NCI-H146 treated with DMSO at 0.1 percent for 48 hours (cell line): ENCODE measurements around the gene ARHGAP9.
A peak's percentile ranks its signal among the peaks of the same experiment; 100 is the strongest.

ENCODE experiments used
- DNase-seq: peaks from one replicate; lab custom pipeline; 2025; ENCODE audit not compliant: unreplicated experiment; lab: John Stamatoyannopoulos, UW

ARHGAP9 gene

GRCh38 chr12:57479376-57480115 lies at the start of gene ARHGAP9:
Gene ARHGAP9 (minus strand): TSS chr12:57479866. CDS start chr12:57479406, 460 bp downstream.
- no peak for DNase-seq

DNA sequence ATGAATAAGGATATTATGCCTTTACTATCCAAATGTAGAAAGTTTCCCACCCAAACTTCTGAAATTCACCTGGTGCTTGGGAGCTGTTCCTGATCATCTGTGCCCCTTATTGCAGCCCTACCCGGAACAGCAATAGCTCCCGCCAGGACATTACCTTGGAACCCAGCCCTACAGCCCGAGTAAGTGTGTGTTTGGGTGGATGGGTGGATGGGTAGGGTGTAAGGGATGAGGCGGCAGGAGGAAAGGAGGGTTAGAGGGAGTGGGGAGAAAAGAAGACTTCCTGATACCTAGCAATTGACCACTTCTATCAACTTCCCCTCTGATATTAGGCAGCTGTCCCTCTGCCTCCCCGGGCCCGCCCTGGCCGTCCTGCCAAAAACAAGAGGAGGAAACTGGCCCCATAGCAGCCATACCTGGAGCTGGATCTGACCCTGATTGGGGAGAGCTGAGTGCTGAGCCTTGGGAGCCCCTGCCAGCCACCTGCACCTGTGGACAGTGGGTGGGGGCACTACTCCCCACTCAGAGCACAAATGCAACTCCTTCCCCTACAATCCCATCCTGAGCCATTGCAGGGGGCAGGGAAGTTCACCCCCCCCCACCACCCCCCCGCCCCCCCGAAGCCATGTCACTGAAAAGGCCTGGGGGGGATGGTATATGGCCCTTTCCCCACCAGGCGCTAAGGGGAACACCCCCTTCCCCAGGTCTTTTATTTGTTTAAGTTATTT lies 49.3 kb upstream of the ARHGAP9 start:
- no peak for DNase-seq

DNA sequence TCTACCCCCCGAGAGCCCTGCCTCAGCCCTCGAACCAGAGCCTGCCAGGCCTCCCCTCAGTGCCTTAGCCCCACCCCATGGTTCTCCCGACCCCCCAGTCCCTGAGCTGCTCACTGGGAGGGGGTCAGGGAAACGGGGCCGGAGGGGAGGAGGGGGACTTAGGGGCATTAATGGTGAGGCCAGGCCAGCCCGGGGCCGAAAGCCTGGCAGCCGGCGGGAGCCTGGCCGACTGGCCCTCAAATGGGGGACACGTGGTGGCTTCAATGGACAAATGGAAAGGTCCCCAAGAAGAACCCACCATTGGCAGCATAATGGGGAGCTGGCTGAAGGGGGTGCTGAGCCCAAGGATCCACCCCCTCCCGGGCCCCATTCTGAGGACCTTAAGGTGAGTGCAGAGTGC lies 48.5 kb upstream of the ARHGAP9 start:
- DNase-seq = no peak

DNA sequence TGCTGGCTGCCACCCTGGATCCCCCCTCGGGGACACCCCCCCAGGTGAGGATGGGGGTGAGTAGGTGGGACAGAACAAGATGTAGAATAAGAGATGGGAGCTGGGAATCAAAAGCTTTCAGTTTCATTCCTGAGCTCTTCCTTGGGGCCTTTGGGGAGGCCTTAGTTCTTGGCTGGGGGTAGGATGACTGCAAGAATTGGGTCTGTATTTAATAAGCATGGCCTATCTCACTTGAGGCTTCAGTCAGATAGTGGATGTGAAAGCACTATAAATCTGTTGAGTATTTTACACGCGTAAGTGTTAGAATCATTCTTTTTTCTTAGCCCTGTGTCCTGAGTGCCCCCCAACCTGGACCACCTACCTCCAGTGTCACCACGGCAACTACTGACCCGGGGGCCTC lies 47.5 kb upstream of the ARHGAP9 start:
- no peak for DNase-seq

- DNase-seq = no peak
Observed at GRCh38 chr12:57526477-57527126, 46.9 kb upstream of the ARHGAP9 start.

- no peak for DNase-seq
Observed at GRCh38 chr12:57525615-57526383, 46.1 kb upstream of the ARHGAP9 start.

DNA sequence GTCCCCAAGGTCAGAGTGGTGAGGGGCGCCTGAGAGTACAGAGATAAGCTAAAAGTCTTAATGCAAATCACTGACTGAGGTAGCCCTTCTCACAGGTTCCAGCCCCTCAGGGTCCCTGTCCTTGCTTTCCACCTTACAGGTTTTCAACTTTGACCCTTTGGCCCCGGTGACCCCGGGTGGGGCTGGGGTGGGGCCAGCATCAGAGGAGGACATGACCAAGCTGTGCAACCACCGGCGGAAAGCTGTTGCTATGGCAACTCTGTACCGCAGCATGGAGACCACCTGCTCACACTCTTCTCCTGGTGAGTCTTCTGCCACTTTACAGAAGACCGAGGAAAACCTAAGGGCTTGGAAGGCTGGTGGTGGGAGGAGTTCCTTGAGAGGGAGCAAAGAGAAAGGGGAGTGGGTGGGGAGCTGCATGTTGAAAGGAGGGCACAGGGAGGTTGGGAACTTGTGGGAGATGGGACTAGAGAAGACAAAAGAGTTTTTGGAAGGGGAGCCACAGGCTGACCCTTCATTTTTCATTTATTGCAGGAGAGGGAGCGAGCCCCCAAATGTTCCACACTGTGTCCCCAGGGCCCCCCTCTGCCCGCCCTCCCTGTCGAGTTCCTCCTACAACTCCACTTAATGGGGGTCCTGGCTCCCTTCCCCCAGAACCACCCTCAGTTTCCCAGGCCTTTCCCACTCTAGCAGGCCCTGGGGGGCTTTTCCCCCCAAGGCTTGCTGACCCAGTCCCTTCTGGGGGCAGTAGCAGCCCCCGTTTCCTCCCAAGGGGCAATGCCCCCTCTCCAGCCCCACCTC lies 45.3 kb upstream of the ARHGAP9 start:
- DNase-seq = no peak

- no peak for DNase-seq
Observed at GRCh38 chr12:57523706-57524614, 44.3 kb upstream of the ARHGAP9 start.

- no peak for DNase-seq
Observed at GRCh38 chr12:57522887-57523705, 43.4 kb upstream of the ARHGAP9 start.

DNA sequence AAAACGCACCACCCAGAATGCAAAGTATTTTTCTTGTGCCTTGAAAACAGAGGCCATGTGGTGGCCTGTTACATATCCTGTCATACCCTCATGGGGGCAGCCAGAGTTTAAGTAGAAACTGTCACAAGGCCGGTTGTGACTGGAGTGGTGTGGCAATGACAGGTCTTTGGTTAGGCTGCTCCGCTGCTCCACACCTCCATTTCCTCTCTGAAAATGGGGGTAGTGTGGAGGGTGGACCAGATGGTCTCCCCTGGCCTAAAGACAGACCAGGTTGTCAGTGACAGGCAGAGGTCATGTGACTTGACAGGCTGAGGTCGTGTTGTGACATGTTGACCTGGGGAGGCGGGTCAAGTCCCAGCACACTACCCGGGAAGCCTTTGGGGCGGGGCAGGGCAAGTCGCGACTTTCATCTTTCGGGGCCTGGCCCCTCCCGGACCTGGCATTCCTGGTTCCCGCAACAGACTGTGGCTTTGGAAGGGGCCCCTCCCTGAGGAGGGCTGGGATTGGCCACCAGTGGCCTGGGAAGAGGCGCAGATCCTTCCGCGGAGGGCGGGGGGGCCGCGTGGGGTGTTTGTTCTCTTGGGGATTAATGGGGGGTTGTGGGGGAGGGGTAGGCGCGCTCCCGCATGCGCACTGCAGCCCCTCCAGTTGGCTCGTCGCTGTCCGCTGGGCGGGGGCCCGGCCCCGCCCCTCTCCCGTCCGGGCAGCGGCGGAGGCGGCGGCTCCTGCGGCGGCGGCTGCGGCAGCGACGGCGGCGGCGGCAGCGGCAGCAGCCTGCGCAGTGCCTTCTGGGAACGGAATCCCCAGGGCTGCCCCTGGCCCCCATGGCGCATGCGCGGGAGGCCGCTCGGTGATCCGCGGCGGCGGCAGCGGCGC lies 42.6 kb upstream of the ARHGAP9 start, which contains the start of gene MBD6:
MBD6 (plus strand) TSS at position 814 of the 876 bp plus-strand sequence. CDS start 1,480 bp downstream, outside the sequence.
- DNase-seq = peak; percentile 66

GRCh38 chr12:57521525-57522010 lies 41.9 kb upstream of the ARHGAP9 start:
- DNase-seq = peak; percentile 24

- peak; percentile 94 for DNase-seq
Observed at GRCh38 chr12:57520053-57520818, 40.6 kb upstream of the ARHGAP9 start, which contains the start of gene DDIT3. Gene DDIT3 (minus strand): TSS chr12:57520514. CDS start chr12:57517406, 3,108 bp downstream.

DNA sequence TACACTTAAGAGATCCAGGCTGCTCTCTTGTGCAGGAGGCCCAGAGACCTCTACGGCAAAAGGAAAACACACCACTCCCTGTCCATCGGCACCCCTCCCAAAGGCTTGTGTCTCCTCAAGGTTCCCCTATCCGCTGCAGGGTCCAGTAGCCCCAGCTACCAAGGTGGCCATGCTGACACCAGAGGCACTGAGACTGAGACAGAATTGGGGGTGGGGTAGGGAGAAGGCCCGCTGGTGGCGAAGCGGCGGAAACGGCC lies 40.1 kb upstream of the ARHGAP9 start:
- no peak for DNase-seq

DNA sequence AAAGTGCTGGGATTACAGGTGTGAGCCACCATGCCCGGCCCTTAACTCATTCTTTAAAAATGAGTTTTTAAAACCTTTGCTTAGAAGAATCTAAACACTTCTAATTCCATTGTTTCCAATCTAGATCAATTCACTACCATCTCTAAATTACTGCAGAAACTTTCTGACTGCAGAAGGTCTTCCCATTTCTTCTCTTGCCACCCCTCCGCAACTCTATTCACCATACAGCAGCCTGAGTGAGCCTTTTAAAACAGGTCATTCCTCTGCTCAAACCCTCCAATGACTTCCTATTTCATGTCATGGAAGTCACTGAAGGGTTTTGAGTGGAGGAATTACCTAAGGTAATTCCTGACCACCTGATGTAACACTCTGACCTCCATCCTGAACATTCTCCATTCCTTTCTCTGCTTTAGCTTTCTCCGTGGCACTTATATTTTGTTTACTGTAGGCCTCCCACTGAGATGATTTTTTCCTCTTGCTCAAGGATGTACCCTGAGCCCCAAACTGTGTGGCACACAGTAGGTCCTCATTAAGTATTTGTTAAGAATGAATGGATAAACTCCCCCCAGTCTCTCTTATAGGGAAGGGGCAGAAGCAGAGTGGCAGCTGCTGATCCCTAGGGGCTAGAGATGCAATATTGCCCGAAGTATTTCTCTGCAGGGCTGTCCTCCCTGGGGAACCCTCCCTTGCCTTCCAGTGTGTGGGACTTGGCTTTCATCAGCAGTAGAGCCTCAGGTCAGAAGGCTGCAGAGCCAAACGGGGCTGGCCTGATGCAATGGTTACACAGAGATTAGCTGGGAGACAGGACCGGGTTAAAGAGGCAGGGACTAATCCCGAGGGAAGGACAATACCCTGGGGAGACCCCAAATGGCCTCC lies 39.5 kb upstream of the ARHGAP9 start:
- no peak for DNase-seq

DNA sequence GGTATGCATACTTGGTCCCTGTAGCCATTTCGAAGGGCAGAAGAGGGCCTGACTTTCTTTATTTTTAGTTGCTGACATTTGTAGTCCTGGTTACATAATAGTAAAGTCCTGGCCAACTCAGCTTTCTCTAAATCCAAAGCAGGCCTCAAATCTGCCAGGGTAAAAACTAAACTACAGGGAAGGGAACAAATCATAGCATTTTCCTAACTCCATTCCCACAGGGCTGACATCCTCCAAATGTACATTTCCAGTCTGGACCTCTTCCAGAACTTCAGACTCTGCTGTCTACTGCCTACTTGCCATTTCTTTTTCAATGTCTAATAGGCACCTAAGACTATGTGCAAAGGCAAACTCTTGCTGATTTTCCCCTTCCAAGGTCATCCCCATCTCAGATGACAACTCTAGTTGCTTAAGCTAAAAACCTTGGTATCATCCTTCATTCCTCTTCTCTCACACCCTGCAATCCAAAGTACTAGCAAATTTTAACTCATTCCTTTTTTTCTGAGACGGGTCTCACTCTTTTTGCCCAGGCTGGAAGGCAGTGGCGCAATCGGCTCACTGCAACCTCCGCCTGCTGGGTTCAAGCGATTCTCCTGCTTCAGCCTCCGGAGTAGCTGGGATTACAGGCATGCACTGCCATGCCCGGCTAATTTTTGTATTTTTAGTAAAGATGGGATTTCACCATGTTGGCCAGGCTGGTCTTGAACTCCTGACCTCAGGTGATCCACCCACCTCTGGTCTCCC lies 38.7 kb upstream of the ARHGAP9 start:
- DNase-seq = no peak
